Activated CD8-positive, alpha-beta T cell treated with anti-CD3 and anti-CD28 coated beads, Interleukin-2, amount 10 ng/mL, durations not matched to agents 7 days and 5 days (primary cell): ENCODE results near the gene FCRL1. TPM values are rescaled to one million over a fixed set of nuclear protein-coding genes. Genes with fewer than 3 reads are reported as not detected.

Source experiments
- ATAC-seq: fragments of 150-1000 bp; cut with Tn5 transposase; one replicate; pipeline ENCODE4 v1.10.0; 2021; ENCODE audit warnings: moderate library complexity
- CTCF ChIA-PET: fragments of 350-600 bp; sonication (Branson Sonifier 250); formaldehyde crosslinking; loops from one replicate; lab custom pipeline; 2021; ENCODE audit warnings: antibody characterized with exemption; lab: Charles Lee
- POLR2A ChIA-PET: fragments of 350-600 bp; sonication (Branson Sonifier 250); formaldehyde crosslinking; loops from one replicate; lab custom pipeline; 2021; ENCODE audit warnings: antibody characterized with exemption; lab: Charles Lee
- DNase-seq: peaks from one replicate; pipeline ENCODE4 v3.0.0-alpha.2; 2020
- H3K27ac Mint-ChIP-seq: one replicate; pipeline ENCODE4 v1.8.0; 2021; ENCODE audit warnings: mild to moderate bottlenecking, mixed read lengths
- H3K27me3 Mint-ChIP-seq: one replicate; pipeline ENCODE4 v1.8.0; 2021; ENCODE audit warnings: low read depth, mixed read lengths
- H3K36me3 Mint-ChIP-seq: one replicate; pipeline ENCODE4 v1.8.0; 2021; ENCODE audit warnings: low read depth, mixed read lengths
- H3K4me1 Mint-ChIP-seq: one replicate; pipeline ENCODE4 v1.8.0; 2021; ENCODE audit warnings: low read depth, mixed read lengths
- H3K4me3 Mint-ChIP-seq: one replicate; pipeline ENCODE4 v1.8.0; 2021; ENCODE audit warnings: mild to moderate bottlenecking, mixed read lengths
- H3K9me3 Mint-ChIP-seq: one replicate; pipeline ENCODE4 v1.8.0; 2022; ENCODE audit warnings: mixed read lengths; ENCODE audit not compliant: insufficient read depth
- total RNA-seq, 2 experiments: library from RNA; stranded (reverse); gene quantifications; one replicate each; pipeline ENCODE4 v1.2.3, GENCODE V29; 2021

Gene FCRL1
- total RNA-seq, 2 experiments from 2014 or later: not detected

DNA sequence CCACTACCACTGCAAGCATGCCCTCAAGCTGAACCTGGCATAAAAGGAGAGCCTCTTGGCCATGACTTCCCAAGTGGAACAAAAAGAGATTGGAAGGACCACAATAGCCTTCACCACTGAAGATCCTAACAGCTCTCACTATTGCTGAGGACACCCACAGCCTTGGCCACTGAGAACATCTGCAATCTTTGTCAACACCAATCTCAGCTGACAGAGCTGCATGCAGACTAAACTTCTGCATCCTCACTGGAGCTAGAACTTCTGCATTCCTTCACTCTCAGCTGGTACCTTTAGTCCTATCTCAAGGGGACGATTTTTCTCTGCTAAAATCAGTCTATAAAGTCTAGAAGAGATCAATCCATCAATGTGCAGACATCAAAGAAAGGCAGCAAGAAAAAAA lies 34.7 kb downstream of the FCRL1 start:
- POLR2A ChIA-PET: no interaction called here
- no peaks in the 10 kb centered on the region for H3K36me3 Mint-ChIP-seq

DNA sequence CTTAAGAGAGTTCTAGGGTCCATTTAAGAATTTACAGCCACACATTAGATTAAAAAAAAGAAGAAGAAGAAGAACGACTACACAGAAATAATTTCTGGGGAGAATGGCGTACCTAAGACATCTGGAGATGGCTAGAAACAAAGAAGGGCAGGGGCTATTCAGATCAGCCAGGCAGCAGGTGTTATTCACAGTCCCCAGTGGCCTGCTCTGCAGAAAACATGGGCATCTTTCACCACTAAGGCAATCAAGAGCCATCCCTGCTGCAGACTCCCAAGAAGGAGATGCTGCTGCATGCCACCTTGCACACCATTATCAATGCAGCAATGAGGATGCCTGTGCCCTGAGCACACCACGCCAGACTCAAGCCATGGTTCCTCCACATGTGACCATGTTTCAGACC lies 35.1 kb downstream of the FCRL1 start:
- POLR2A ChIA-PET: no interaction called here
- H3K9me3 Mint-ChIP-seq: no peaks in the 10 kb centered on the region
- peaks cover 2% of the 10 kb centered on the region for H3K27me3 Mint-ChIP-seq
- H3K4me1 Mint-ChIP-seq: peaks cover 10% of the 10 kb centered on the region
- no peaks in the 10 kb centered on the region for H3K36me3 Mint-ChIP-seq
- CTCF ChIA-PET: no interaction called here
- no peak for ATAC-seq
- H3K4me3 Mint-ChIP-seq: no peak overlapping the region
- no peak overlapping the region for H3K27ac Mint-ChIP-seq
- no peak for DNase-seq

More for the DNA sequence above, 34.7 kb downstream of the FCRL1 start:
- CTCF ChIA-PET: no interaction called here
- Mint-ChIP-seq H3K9me3 (no peaks in the 10 kb centered on the region), H3K4me1 (peaks cover 10% of the 10 kb centered on the region), H3K4me3 (no peak overlapping the region), H3K27me3 (peaks cover 2% of the 10 kb centered on the region), H3K27ac (no peak overlapping the region)
- ATAC-seq (no peak), DNase-seq (no peak)

DNA sequence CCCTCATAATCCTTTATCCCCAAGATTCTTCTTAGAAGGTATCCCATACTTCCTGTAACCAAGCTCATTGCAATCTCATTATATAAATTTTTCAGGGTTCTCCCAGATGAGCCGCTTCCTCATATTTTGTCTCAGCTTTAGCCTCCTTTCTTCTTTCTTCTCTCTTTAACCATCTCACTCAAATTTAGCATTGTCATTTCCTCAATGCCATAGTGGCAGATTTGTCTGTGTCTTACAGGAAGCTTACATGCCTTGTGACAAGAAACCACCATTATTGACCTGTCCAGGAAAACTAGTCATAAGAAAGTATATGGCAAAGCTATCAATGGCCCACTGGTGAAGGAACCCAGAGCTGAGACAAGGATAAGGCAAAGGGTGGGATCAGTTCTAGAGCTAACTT lies 37.0 kb downstream of the FCRL1 start:
- DNase-seq (no peak), ATAC-seq (no peak)
- POLR2A ChIA-PET: no interaction called here
- H3K4me1 Mint-ChIP-seq: peaks cover 10% of the 10 kb centered on the region
- H3K27me3 Mint-ChIP-seq: peaks cover 2% of the 10 kb centered on the region
- no peak overlapping the region for H3K4me3 Mint-ChIP-seq
- H3K27ac Mint-ChIP-seq: no peak overlapping the region
- no peaks in the 10 kb centered on the region for H3K9me3 Mint-ChIP-seq
- CTCF ChIA-PET: interaction anchor here (1.2 kb wide), 1 partner anchor 11 kb away, joined by 3 read pairs; no protein-coding TSS in a partner anchor
- H3K36me3 Mint-ChIP-seq: no peaks in the 10 kb centered on the region

- Mint-ChIP-seq H3K9me3 (no peaks in the 10 kb centered on the region), H3K4me3 (no peak overlapping the region), H3K36me3 (no peaks in the 10 kb centered on the region), H3K27ac (no peak overlapping the region), H3K4me1 (peaks cover 10% of the 10 kb centered on the region), H3K27me3 (peaks cover 2% of the 10 kb centered on the region)
- ChIA-PET POLR2A (no interaction called here), CTCF (no interaction called here)
- ATAC-seq (no peak), DNase-seq (no peak)
Measured at GRCh38 chr1:157781048-157781447, 38.9 kb downstream of the FCRL1 start.

GRCh38 chr1:157776971-157777391 lies 42.9 kb downstream of the FCRL1 start, which contains the start of gene FCRL2:
Gene FCRL2, minus strand, starts transcription at chr1:157777132. Its CDS starts 59 bp downstream, at chr1:157777073.
- ChIA-PET CTCF (no interaction called here), POLR2A (no interaction called here)
- peaks cover 5% of the 10 kb centered on the region for H3K27me3 Mint-ChIP-seq
- H3K4me3 Mint-ChIP-seq: no peak within 1 kb of the TSS
- DNase-seq (no peak), ATAC-seq (no peak)
- no peaks in the 10 kb centered on the region for H3K9me3 Mint-ChIP-seq
- peaks cover 10% of the 10 kb centered on the region for H3K4me1 Mint-ChIP-seq
- H3K36me3 Mint-ChIP-seq: no peaks in the 10 kb centered on the region
- no peak within 1 kb of the TSS for H3K27ac Mint-ChIP-seq

DNA sequence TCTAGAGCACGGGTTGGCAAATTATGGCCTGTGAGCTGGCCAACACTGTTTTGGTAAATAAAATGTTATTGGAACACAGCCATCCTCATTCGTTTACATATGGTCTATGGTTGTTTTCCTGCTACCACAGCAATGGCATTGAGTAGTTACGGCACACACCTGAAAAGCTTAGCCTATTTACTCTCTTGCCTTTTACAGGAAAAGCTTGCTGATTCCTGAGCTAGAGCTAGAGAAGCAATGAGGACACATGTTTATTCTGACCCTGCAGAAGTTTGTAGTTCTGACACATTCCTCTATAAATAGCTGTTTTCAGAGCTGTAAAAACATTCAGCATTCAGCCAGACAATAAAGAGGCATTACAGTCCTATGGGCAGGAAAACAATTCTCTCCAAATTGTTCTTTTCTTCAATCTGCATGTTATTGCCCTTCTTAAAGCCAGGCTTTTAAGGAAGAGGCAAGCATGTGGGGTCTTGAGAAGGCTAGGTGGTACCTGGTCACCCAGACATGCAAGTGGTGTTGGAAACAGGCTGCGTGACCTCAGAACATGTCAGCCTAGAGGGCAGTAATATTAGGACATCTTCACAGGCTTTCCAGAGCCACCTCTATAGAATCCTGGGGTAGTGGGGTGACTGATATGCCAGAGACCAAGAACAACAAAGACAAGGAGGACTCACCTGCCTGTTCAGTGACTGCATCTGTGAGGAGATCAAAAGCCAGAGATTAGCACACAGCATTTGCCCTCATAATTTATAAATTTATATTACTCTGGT lies 44.6 kb downstream of the FCRL1 start:
- Mint-ChIP-seq H3K27me3 (peaks cover 5% of the 10 kb centered on the region), H3K27ac (no peak overlapping the region), H3K4me3 (no peak overlapping the region), H3K36me3 (no peaks in the 10 kb centered on the region), H3K9me3 (no peaks in the 10 kb centered on the region), H3K4me1 (no peaks in the 10 kb centered on the region)
- DNase-seq (no peak), ATAC-seq (no peak)
- CTCF ChIA-PET: no interaction called here
- POLR2A ChIA-PET: no interaction called here

GRCh38 chr1:157774412-157774811 lies 45.5 kb downstream of the FCRL1 start:
- POLR2A ChIA-PET: no interaction called here
- DNase-seq (no peak), ATAC-seq (no peak)
- Mint-ChIP-seq H3K36me3 (no peaks in the 10 kb centered on the region), H3K4me1 (no peaks in the 10 kb centered on the region), H3K4me3 (no peak overlapping the region), H3K27me3 (peaks cover 5% of the 10 kb centered on the region), H3K27ac (no peak overlapping the region), H3K9me3 (no peaks in the 10 kb centered on the region)
- CTCF ChIA-PET: interaction anchor here (0.9 kb wide), 1 partner anchor 194 kb away, joined by 6 read pairs; no protein-coding TSS in a partner anchor

DNA sequence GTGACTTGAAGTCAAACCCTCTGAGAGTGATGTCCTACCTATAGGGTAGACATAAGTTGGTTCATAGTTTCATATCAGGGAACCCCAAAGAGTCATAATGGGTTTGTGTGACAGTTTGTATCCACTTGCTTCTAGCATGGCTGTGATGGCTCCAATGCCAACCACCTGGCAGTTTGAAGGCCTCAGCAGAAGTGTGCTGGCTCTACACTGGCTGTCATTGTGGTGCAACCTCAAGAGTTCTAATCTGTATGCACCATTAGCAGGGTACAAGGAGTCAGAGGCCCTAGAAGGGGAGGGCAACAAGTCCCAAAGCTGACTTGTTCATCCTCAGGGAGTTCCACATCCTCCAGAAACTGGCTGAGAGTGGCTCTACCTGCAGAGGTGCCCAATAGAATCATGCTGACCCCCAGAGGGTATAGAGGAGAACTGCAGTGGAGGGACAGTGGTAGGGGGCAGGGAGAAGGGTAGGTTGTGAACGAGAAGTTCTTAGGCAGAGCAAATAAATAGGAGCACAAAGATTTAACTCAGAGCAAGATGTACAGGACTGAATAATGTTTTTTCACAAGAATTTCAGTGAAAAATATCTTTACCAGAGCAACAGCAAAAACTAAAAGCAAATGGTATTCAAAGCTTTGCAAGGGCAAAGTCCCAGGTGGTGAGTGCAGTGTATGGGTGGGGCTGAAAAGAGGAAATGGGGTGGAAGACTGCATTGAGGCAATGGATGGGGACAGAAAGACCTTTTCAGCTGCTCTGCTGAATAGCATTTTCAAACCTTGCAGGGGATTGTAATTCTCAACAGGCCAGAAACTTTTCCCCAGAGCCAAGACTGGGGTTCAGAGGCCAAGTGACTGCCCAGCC lies 46.2 kb downstream of the FCRL1 start:
- H3K4me1 Mint-ChIP-seq: no peaks in the 10 kb centered on the region
- no peak overlapping the region for H3K27ac Mint-ChIP-seq
- H3K36me3 Mint-ChIP-seq: no peaks in the 10 kb centered on the region
- no peaks in the 10 kb centered on the region for H3K9me3 Mint-ChIP-seq
- ChIA-PET POLR2A (no interaction called here), CTCF (interaction anchor here (0.9 kb wide), 1 partner anchor 194 kb away, joined by 6 read pairs; no protein-coding TSS in a partner anchor)
- no peak overlapping the region for H3K4me3 Mint-ChIP-seq
- H3K27me3 Mint-ChIP-seq: peaks cover 5% of the 10 kb centered on the region
- no peak for ATAC-seq
- no peak for DNase-seq

DNA sequence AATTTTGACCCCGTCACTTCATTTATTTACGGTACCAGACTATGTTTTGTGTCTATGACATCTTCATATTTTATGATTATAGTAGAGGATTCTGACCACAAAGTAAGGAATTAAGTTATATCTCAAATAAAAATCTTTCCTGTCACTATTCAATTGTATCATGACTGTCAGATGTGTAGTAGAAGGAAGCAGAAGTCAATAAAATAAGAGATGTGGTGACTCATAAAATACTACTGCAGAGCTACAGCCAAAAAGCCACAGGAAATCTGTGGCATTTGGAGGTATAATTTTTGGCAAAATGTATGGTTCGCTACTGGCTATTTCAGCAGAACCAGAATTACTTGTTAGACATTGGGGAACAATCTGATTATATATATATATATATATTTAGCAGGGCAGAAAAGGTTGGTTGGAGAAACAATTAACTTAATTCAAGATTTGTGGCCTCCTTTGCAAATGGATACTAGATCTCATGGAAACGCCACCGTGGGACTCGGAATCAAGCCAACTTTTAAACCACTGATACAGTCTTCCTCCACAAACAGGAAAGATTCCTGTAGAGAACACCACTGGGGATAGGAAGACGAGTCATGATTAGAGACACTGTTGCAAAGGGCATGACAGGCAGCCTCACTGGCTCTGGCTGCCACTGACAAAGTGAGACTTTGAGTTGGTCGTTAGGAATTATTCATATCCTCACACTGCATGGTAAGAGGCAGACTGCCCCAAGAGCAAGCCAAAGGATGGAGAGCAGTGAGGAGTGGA lies 48.1 kb downstream of the FCRL1 start:
- no peaks in the 10 kb centered on the region for H3K4me1 Mint-ChIP-seq
- no peak for ATAC-seq
- H3K27me3 Mint-ChIP-seq: peaks cover 5% of the 10 kb centered on the region
- POLR2A ChIA-PET: no interaction called here
- H3K36me3 Mint-ChIP-seq: no peaks in the 10 kb centered on the region
- no peak overlapping the region for H3K27ac Mint-ChIP-seq
- no peak overlapping the region for H3K4me3 Mint-ChIP-seq
- CTCF ChIA-PET: interaction anchor here (1.0 kb wide), 1 partner anchor 11 kb away, joined by 3 read pairs; no protein-coding TSS in a partner anchor
- no peaks in the 10 kb centered on the region for H3K9me3 Mint-ChIP-seq
- no peak for DNase-seq

DNA sequence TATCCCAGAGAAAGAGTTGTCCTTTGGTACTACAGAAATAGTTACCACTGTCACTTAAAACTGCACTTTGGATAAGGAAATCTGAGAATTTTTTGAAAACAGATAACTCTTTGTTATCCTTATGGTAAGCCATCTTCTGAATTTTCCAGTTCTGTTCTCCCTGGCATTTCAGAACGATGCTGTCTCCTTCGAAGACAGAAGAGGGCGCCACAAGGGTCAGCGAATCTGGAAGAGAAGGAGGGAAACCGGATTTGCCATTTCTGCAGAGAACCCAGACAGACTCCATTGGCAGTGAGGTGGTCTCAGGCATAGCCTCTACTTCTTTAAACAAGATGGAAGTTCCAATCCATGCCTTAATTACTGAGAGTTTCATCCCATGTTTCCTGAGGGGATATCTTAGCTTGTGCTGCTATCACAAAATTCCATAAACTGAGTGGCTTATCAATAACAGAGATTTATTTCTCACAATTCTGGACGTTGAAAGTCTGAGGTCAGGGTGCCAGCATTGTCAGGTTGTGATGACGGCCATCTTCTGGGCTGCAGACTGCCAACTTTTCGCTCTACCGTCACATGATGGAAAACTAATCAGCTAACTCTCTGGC lies 49.4 kb downstream of the FCRL1 start:
- POLR2A ChIA-PET: no interaction called here
- ATAC-seq (no peak), DNase-seq (no peak)
- no peaks in the 10 kb centered on the region for H3K4me1 Mint-ChIP-seq
- CTCF ChIA-PET: no interaction called here
- no peak overlapping the region for H3K27ac Mint-ChIP-seq
- peaks cover under 1% of the 10 kb centered on the region for H3K27me3 Mint-ChIP-seq
- H3K4me3 Mint-ChIP-seq: no peak overlapping the region
- H3K9me3 Mint-ChIP-seq: no peaks in the 10 kb centered on the region
- no peaks in the 10 kb centered on the region for H3K36me3 Mint-ChIP-seq

GRCh38 chr1:157766792-157767191 lies 53.1 kb downstream of the FCRL1 start:
- no peak overlapping the region for H3K27ac Mint-ChIP-seq
- ChIA-PET POLR2A (no interaction called here), CTCF (no interaction called here)
- DNase-seq: no peak
- H3K9me3 Mint-ChIP-seq: no peaks in the 10 kb centered on the region
- H3K4me1 Mint-ChIP-seq: no peaks in the 10 kb centered on the region
- no peak overlapping the region for H3K4me3 Mint-ChIP-seq
- H3K36me3 Mint-ChIP-seq: no peaks in the 10 kb centered on the region
- ATAC-seq: no peak
- H3K27me3 Mint-ChIP-seq: no peaks in the 10 kb centered on the region
